Mesothelial cell of epicardium (in vitro differentiated cells): Measurements from ENCODE around the gene ANO3. TPM values are rescaled to one million over a fixed set of nuclear protein-coding genes. Genes with fewer than 3 reads are reported as not detected.

Experiments
- DNase-seq, 2 experiments: peaks; one replicate each; pipeline ENCODE4 v3.0.0; 2021; ENCODE audit warnings: low spot score in 2 of 2; ENCODE audit not compliant: unreplicated experiment in 2 of 2
- H3K27ac Mint-ChIP-seq: 2 replicates; pipeline ENCODE4 v1.8.0; 2021; ENCODE audit warnings: mixed read lengths
- H3K27me3 Mint-ChIP-seq: 2 replicates; pipeline ENCODE4 v1.8.0; 2021; ENCODE audit warnings: low read depth, mixed read lengths
- H3K36me3 Mint-ChIP-seq: 2 replicates; pipeline ENCODE4 v1.8.0; 2021; ENCODE audit warnings: mixed read lengths
- H3K4me1 Mint-ChIP-seq: 2 replicates; pipeline ENCODE4 v1.8.0; 2021; ENCODE audit warnings: mixed read lengths
- H3K4me3 Mint-ChIP-seq: 2 replicates; pipeline ENCODE4 v1.8.0; 2021; ENCODE audit warnings: mild to moderate bottlenecking, moderate library complexity, mixed read lengths
- H3K9me3 Mint-ChIP-seq: 2 replicates; pipeline ENCODE4 v1.8.0; 2021; ENCODE audit warnings: mixed read lengths
- total RNA-seq: library from RNA; stranded (reverse); gene quantifications from 3 replicates; pipeline ENCODE4 v1.2.1, GENCODE V29; 2021
- TF ChIP-seq, protein P1 (sequence below): fragments of 200-600 bp; sonication (generic); IDR thresholded peaks from one replicate; pipeline ENCODE4 v1.5.0; 2021; ENCODE audit warnings: antibody characterized with exemption; ENCODE audit not compliant: unreplicated experiment

The ANO3 gene
- total RNA-seq, 1 donor from 2014 or later = 0.13 TPM

DNA sequence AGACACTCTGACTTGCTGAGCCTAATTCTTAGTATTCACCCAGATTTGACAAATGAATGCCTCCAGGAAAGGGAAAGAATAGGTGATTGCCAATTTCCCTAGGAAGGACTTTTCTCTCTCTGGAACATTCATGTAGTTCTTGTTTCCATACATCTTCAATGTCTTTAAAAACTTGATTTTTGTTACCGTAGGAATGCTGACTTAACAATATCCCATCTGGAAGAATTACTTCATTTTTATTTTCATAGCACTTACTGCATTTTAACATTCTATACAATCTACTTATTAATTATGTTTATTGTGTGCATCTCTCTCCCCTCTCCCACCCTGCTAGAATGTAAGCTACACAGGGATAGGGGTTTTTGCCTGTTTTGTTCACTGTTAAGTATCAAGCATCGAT lies 323.4 kb downstream of the ANO3 start:
- H3K27me3 Mint-ChIP-seq = peaks cover 11% of the 10 kb centered on the region
- DNase-seq = no peak
- TF ChIP-seq, protein P1, sequence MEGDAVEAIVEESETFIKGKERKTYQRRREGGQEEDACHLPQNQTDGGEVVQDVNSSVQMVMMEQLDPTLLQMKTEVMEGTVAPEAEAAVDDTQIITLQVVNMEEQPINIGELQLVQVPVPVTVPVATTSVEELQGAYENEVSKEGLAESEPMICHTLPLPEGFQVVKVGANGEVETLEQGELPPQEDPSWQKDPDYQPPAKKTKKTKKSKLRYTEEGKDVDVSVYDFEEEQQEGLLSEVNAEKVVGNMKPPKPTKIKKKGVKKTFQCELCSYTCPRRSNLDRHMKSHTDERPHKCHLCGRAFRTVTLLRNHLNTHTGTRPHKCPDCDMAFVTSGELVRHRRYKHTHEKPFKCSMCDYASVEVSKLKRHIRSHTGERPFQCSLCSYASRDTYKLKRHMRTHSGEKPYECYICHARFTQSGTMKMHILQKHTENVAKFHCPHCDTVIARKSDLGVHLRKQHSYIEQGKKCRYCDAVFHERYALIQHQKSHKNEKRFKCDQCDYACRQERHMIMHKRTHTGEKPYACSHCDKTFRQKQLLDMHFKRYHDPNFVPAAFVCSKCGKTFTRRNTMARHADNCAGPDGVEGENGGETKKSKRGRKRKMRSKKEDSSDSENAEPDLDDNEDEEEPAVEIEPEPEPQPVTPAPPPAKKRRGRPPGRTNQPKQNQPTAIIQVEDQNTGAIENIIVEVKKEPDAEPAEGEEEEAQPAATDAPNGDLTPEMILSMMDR = no peak
- no peak overlapping the region for H3K4me3 Mint-ChIP-seq
- no peak overlapping the region for H3K27ac Mint-ChIP-seq
- peaks cover 4% of the 10 kb centered on the region for H3K4me1 Mint-ChIP-seq
- H3K36me3 Mint-ChIP-seq = no peaks in the 10 kb centered on the region
- no peaks in the 10 kb centered on the region for H3K9me3 Mint-ChIP-seq

DNA sequence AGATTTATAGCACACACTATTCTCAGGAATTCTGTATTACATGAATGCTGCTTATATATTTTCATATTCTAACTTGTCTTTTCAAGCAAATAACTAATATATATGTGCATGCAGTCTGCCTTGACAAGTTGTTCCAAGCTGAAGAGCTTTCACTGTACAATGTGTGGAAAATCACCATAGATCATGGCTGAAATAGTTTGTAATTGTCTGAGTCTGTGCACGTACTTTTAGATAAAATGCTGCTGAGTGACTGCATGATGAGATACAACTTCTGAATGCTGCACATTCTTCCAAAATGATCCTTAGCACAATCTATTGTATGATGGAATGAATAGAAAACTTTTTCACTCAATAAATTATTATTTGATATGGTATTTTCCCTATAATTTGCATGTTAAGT lies 331.0 kb downstream of the ANO3 start:
- Mint-ChIP-seq H3K36me3 (no peaks in the 10 kb centered on the region), H3K4me3 (no peak overlapping the region), H3K4me1 (peaks cover 27% of the 10 kb centered on the region), H3K9me3 (no peaks in the 10 kb centered on the region), H3K27ac (no peak overlapping the region), H3K27me3 (no peaks in the 10 kb centered on the region)
- TF ChIP-seq, protein P1 = no peak
- DNase-seq = no peak

DNA sequence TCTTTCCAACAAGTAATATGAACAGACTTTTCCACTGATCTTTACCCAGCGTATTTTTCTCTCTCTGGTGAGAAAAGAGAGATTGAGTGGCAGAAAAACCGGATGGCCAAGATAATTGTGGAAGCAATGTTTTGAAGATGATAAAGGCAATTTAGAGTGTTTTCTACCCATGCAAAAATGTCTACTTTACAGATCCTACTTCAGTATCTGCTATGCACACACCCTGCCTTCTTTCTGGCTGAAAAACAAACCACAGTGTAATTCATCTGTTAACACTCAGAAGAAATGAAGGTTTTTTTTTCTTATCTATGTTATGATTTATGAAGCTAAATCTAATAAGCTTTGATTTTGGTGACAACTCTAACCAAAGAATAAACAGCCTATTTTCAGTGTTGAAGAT lies 333.1 kb downstream of the ANO3 start:
- Mint-ChIP-seq H3K4me1 (peaks cover 30% of the 10 kb centered on the region), H3K27me3 (no peaks in the 10 kb centered on the region), H3K9me3 (no peaks in the 10 kb centered on the region), H3K4me3 (no peak overlapping the region), H3K36me3 (no peaks in the 10 kb centered on the region), H3K27ac (peak overlapping the region; percentile 41)
- TF ChIP-seq, protein P1 = no peak
- DNase-seq = no peak

DNA sequence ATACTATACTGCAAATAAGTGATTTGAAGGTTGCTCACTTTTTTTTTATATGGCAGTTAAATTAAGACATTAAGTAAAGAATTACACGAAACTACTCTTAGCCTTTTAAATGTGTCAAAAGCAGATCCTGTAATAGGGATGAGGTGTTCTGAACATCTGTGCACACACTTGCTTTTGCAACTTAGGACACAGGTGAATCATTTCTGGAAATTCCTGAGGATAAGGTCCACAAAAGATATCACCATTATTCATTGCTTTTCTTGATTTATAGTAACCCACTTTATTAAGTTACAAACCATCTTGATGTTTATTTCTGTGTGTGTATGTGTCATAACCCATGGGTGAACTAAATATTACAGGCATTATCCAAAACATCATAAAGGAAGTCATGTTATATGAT lies 334.0 kb downstream of the ANO3 start:
- no peak for DNase-seq
- H3K9me3 Mint-ChIP-seq = no peaks in the 10 kb centered on the region
- no peaks in the 10 kb centered on the region for H3K36me3 Mint-ChIP-seq
- H3K4me3 Mint-ChIP-seq = no peak overlapping the region
- no peak overlapping the region for H3K27ac Mint-ChIP-seq
- no peaks in the 10 kb centered on the region for H3K27me3 Mint-ChIP-seq
- TF ChIP-seq, protein P1 = no peak
- H3K4me1 Mint-ChIP-seq = peaks cover 30% of the 10 kb centered on the region

DNA sequence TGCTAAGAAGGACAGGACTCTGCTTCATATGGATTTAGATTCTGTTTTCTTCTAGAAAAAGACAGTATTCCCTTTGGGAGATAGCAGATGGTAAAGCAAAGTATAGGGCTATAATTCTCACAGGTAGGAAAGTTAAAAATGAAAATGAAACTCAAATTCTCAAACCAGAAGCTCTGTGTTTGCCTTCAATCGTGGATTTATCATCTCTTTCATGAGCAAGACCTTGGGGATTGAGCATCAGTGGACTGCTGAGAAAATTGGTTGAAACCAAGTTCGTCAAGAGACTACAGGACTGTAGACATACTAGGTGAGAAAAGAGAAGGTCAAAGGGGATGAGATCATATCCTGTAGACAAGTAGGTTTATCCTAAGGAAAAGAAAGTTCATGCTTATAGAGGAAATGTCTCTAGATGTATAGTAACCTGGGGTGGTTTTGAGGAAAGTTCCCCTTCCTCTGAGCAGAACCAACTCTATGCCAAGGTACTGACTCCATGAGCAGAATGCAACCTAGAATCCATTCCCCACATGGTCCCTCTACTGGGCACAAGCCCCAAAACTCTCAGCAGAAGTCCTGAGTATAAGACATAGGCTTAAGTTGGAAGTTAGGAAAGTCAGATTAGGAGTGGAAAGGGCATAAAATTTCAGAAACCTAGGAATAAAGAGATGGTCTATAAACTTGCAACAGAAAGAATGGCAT lies 343.5 kb downstream of the ANO3 start:
- TF ChIP-seq, protein P1 = no peak
- H3K36me3 Mint-ChIP-seq = no peaks in the 10 kb centered on the region
- no peak for DNase-seq
- peaks cover 2% of the 10 kb centered on the region for H3K4me1 Mint-ChIP-seq
- no peak overlapping the region for H3K4me3 Mint-ChIP-seq
- no peak overlapping the region for H3K27ac Mint-ChIP-seq
- H3K27me3 Mint-ChIP-seq = no peaks in the 10 kb centered on the region
- H3K9me3 Mint-ChIP-seq = no peaks in the 10 kb centered on the region
